K562 (cell line): ENCODE results near the gene USP15. TPM values are rescaled to one million over a fixed set of nuclear protein-coding genes. Genes with fewer than 3 reads are reported as not detected.

Experiments used
- ARID3B ChIP-seq: fragments of 250-450 bp; sonication (Bioruptor Pico); IDR thresholded peaks from 2 replicates; pipeline ENCODE4 v1.4.0; 2020; ENCODE audit warnings: borderline replicate concordance
- BRCA1 ChIP-seq, 2 experiments: fragments of 450-650 bp in 1 of 2; sonication (generic) in 1 of 2; formaldehyde crosslinking in 1 of 2; IDR thresholded peaks; 2 replicates each; pipeline versions ENCODE4 v1.5.0 to v1.6.1; 2017 to 2020; ENCODE audit warnings: mild to moderate bottlenecking in 1 of 2, missing genetic modification reagents in 1 of 2
- CAMTA2 ChIP-seq: fragments of 250-450 bp; sonication (Bioruptor Pico); conservative IDR thresholded peaks from 2 replicates; pipeline ENCODE4 v1.5.1; 2022
- CBFA2T3 ChIP-seq: fragments of 450-650 bp; IDR thresholded peaks from 2 replicates; pipeline ENCODE4 v1.6.1; 2017
- FOXO4 ChIP-seq: fragments of 450-650 bp; formaldehyde crosslinking; IDR thresholded peaks from 2 replicates; pipeline ENCODE4 v1.4.0; 2020; ENCODE audit warnings: mild to moderate bottlenecking, moderate library complexity
- GTF2F1 ChIP-seq: IDR thresholded peaks from 2 replicates; pipeline ENCODE4 v1.6.1; 2011; ENCODE audit warnings: low read depth, low read length, improper control_type of control experiment
- ID3 ChIP-seq, 2 experiments: fragments of 250-450 bp in 1 of 2; fragments of 450-650 bp in 1 of 2; sonication (Bioruptor Pico) in 1 of 2; IDR thresholded peaks; 2 replicates each; pipeline versions ENCODE4 v1.6.1 to v1.8.0; 2016 to 2021; ENCODE audit warnings: mild to moderate bottlenecking in 2 of 2, moderate library complexity in 2 of 2, missing compliant biosample characterization in 1 of 2, missing genetic modification characterization in 1 of 2
- KDM1A ChIP-seq, 2 experiments: fragments of 450-650 bp; IDR thresholded peaks; 2 replicates each; pipeline ENCODE4 v1.6.1; 2016; ENCODE audit warnings: mild to moderate bottlenecking in 2 of 2
- MEF2A ChIP-seq: IDR thresholded peaks from 2 replicates; pipeline ENCODE4 v1.6.1; 2011; ENCODE audit warnings: low read depth, mild to moderate bottlenecking, low read length, moderate library complexity; ENCODE audit not compliant: control insufficient read depth
- NR0B1 ChIP-seq: fragments of 450-650 bp; IDR thresholded peaks from one replicate; pipeline ENCODE4 v1.6.1; 2018; ENCODE audit warnings: mild to moderate bottlenecking, moderate library complexity; ENCODE audit not compliant: partially characterized antibody
- RBFOX2 ChIP-seq: fragments of 200-400 bp; formaldehyde crosslinking; IDR thresholded peaks from 2 replicates; pipeline ENCODE4 v1.6.1; 2017; ENCODE audit warnings: low read depth, mild to moderate bottlenecking, low read length, moderate library complexity
- RBM15 ChIP-seq: fragments of 200-400 bp; formaldehyde crosslinking; IDR thresholded peaks from 2 replicates; pipeline ENCODE4 v1.6.1; 2018; ENCODE audit warnings: mild to moderate bottlenecking, low read length, moderate library complexity; ENCODE audit not compliant: insufficient read depth
- RUNX1 ChIP-seq: sonication (generic); IDR thresholded peaks from 2 replicates; pipeline ENCODE4 v1.6.1; 2016; ENCODE audit warnings: antibody characterized with exemption, low read depth
- SRF ChIP-seq, 2 experiments: fragments of 250-450, 450-650 bp in 1 of 2; sonication (Bioruptor Pico) in 1 of 2; sonication (generic) in 1 of 2; formaldehyde crosslinking; IDR thresholded peaks; 2 replicates each; pipeline versions ENCODE4 v1.5.0 to v1.5.1; 2020 to 2022; ENCODE audit warnings: mild to moderate bottlenecking in 1 of 2, missing genetic modification reagents in 1 of 2
- TFE3 ChIP-seq: fragments of 450-650 bp; formaldehyde crosslinking; IDR thresholded peaks from 2 replicates; pipeline ENCODE4 v1.4.0; 2020; ENCODE audit warnings: mild to moderate bottlenecking, mixed read lengths
- TRIM28 ChIP-seq: fragments of 450-650 bp; IDR thresholded peaks from 2 replicates; pipeline ENCODE4 v1.6.1; 2017
- ZC3H11A ChIP-seq: IDR thresholded peaks from 2 replicates; pipeline ENCODE4 v1.6.1; 2012; ENCODE audit warnings: low read depth, low read length, improper control_type of control experiment
- ZC3H4 ChIP-seq: sonication (generic); formaldehyde crosslinking; IDR thresholded peaks from 2 replicates; pipeline ENCODE4 v1.9.0; 2021; ENCODE audit warnings: missing genetic modification reagents, borderline replicate concordance
- ZFP1 ChIP-seq: fragments of 450-650 bp; formaldehyde crosslinking; IDR thresholded peaks from 2 replicates; pipeline ENCODE4 v1.4.0; 2020; ENCODE audit warnings: mild to moderate bottlenecking, mixed read lengths
- ZNF263 ChIP-seq: sonication (generic); formaldehyde crosslinking; IDR thresholded peaks from 2 replicates; pipeline ENCODE4 v1.8.0; 2022; ENCODE audit warnings: mild to moderate bottlenecking, missing genetic modification reagents, borderline replicate concordance
- ZNF436 ChIP-seq: fragments of 250-450, 450-650 bp; sonication (Bioruptor Pico); formaldehyde crosslinking; IDR thresholded peaks from 2 replicates; pipeline ENCODE4 v1.7.0; 2020; ENCODE audit warnings: mild to moderate bottlenecking
- polyA plus RNA-seq, 8 experiments: library from polyadenylated mRNA; depleted of rRNA in 4 of 8; stranded (reverse) in 5 of 8; unstranded in 3 of 8; fragments of >200 nt; fragmentation: Nextera tagmentation in 2 of 8; fragmentation: Illumina TruSeq in 1 of 8; extraction: Ambion mirVana in 2 of 8; extraction: Trizol in 1 of 8; gene quantifications; 2 replicates each; pipeline versions ENCODE4 v1.2.1 to v1.2.3, GENCODE V29; 2011 to 2014; ENCODE audit warnings: inconsistent platforms in 1 of 8, missing spikeins in 1 of 8
- total RNA-seq, 7 experiments: library from RNA; depleted of rRNA in 6 of 7; stranded (reverse); fragments of >200 nt in 6 of 7; fragmentation: Illumina TruSeq in 2 of 7; extraction: Trizol in 2 of 7; gene quantifications; 2 replicates each; pipeline versions ENCODE4 v1.2.1 to v1.2.3, GENCODE V29; 2011 to 2021; ENCODE audit warnings: low replicate concordance in 1 of 7

The USP15 gene
- total and polyA plus RNA-seq, 9 of the 15 experiments (the other 6 are each of a cell fraction or from before 2014, with no cell fraction given): 140 to 272 (median 182) TPM

GRCh38 chr12:62259993-62260732, at the start of gene USP15 (continued):
- TF ChIP-seq ZFP1 (no peak), RBFOX2 (peak; percentile 100), ZNF436 (CRISPR knock-in tag) (no peak), ZC3H11A (no peak), NR0B1 (no peak), GTF2F1 (no peak), TFE3 (no peak), BRCA1 (IDR thresholded peaks at IDR 0.05) (no peak), BRCA1 (CRISPR knock-in tag; IDR thresholded peaks at IDR 0.05) (no peak), CBFA2T3 (peak; percentile 17; the same call in 1 of the 2 replicates), FOXO4 (CRISPR knock-in tag) (no peak), RUNX1 (no peak), ZC3H4 (no peak), RBM15 (no peak), KDM1A (IDR thresholded peaks at IDR 0.05) (peak in 1 of 2 experiments; percentile 96; a peak in 2 of 4 replicates), ID3 (CRISPR knock-in tag; IDR thresholded peaks at IDR 0.05) (no peak), ID3 (tag; IDR thresholded peaks at IDR 0.05) (peak; percentile 48; the same call in 1 of the 2 replicates), ZNF263 (CRISPR knock-in tag) (peak; percentile 42; the same call in 1 of the 2 replicates), CAMTA2 (CRISPR knock-in tag) (no peak; the same call in 1 of the 2 replicates), ARID3B (CRISPR knock-in tag) (0 out of 2 replicates have a peak, but pooled peaks have one; percentile 83), TRIM28 (peak; percentile 53; the same call in 1 of the 2 replicates), MEF2A (0 out of 2 replicates have a peak, but pooled peaks have one; percentile 1), SRF (CRISPR knock-in tag; IDR thresholded peaks at IDR 0.05) (peak in 1 of 2 experiments; percentile 85; a peak in 2 of 4 replicates)
